ENCODE results near the gene WDR70. TPM values are rescaled to one million over a fixed set of nuclear protein-coding genes. Genes with fewer than 3 reads are reported as not detected.

Gene WDR70
- total RNA-seq, 2 experiments from 2014 or later, result 24.5 to 34.6 TPM

DNA sequence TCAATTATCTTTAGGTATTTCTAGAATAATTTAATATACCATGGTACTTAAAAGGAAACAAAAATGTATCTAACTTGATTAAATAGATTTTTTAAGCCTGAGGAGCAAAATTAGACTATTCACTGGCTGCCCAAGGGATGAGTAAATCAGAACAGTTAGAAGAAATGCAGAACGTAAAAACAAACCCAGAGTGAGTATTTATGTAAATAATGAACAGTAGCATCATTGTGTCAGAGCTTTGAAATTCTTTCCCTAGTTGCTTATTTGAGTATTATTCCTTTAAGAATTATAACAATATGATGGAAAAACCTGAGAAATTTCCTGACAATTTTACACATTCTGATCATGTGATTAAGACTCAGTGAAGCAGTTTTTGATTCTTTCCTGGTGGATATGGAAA is 259.8 kb downstream of the WDR70 start:
- Mint-ChIP-seq H3K27me3 (no peaks in the 10 kb centered on the region), H3K9me3 (peaks cover 9% of the 10 kb centered on the region), H3K36me3 (ENCODE audit: low read depth) (peaks cover 68% of the 10 kb centered on the region), H3K4me1 (ENCODE audit: low read depth) (no peaks in the 10 kb centered on the region), H3K27ac (no peak overlapping the region), H3K4me3 (no peak overlapping the region)
- Histone ChIP-seq H3K27ac (ENCODE audit: low read depth in 1 of 2, low read length in 2 of 2) (no peak overlapping the region), H3K4me3 (ENCODE audit: low read length) (no peak overlapping the region), H3K27me3 (ENCODE audit: control insufficient read depth in 1 of 2, insufficient read depth in 2 of 2, low read length in 2 of 2) (no peaks in the 10 kb centered on the region), H3K9me3 (ENCODE audit: control insufficient read depth in 1 of 2, insufficient read depth in 1 of 2, low read length in 2 of 2) (no peaks in the 10 kb centered on the region), H3K36me3 (ENCODE audit: insufficient read depth, low read length) (no peaks in the 10 kb centered on the region), H3K4me1 (ENCODE audit: insufficient read depth, low read length) (no peaks in the 10 kb centered on the region)
- DNase-seq (no peak), ATAC-seq (ENCODE audit: poor library complexity) (no peak)
- CTCF ChIA-PET, result no interaction called here
- TF ChIP-seq, protein P1, sequence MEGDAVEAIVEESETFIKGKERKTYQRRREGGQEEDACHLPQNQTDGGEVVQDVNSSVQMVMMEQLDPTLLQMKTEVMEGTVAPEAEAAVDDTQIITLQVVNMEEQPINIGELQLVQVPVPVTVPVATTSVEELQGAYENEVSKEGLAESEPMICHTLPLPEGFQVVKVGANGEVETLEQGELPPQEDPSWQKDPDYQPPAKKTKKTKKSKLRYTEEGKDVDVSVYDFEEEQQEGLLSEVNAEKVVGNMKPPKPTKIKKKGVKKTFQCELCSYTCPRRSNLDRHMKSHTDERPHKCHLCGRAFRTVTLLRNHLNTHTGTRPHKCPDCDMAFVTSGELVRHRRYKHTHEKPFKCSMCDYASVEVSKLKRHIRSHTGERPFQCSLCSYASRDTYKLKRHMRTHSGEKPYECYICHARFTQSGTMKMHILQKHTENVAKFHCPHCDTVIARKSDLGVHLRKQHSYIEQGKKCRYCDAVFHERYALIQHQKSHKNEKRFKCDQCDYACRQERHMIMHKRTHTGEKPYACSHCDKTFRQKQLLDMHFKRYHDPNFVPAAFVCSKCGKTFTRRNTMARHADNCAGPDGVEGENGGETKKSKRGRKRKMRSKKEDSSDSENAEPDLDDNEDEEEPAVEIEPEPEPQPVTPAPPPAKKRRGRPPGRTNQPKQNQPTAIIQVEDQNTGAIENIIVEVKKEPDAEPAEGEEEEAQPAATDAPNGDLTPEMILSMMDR (IDR thresholded peaks at IDR 0.05), result no peak
- POLR2A ChIA-PET, result no interaction called here
- intact Hi-C loops (cut with DNase I, micrococcal nuclease), result no loop called here

DNA sequence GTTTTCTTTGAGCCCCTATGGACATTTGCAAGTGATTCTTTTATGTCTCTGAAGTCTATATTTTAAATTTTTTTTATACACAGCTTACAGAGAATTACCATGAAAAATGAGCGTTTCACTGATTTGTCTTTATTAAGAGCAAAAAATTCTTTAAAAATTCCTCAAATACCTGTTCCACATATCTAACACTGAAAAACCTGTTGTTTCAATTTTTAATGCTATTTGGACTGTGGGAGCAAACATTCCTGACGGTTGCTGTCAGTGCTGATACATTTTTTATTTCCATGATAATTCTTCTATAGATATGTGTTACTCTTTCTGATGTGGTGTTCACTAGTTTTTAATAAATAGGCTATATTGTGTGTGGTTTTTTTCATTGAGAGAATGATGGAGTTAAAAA is 261.0 kb downstream of the WDR70 start:
- intact Hi-C loops (cut with DNase I, micrococcal nuclease), result no loop called here
- Mint-ChIP-seq H3K36me3 (ENCODE audit: low read depth) (peaks cover 70% of the 10 kb centered on the region), H3K27me3 (no peaks in the 10 kb centered on the region), H3K4me3 (no peak overlapping the region), H3K9me3 (peaks cover 13% of the 10 kb centered on the region), H3K4me1 (ENCODE audit: low read depth) (no peaks in the 10 kb centered on the region), H3K27ac (no peak overlapping the region)
- H3K36me3 ChIP-seq (ENCODE audit: insufficient read depth, low read length), result no peaks in the 10 kb centered on the region
- DNase-seq (no peak), ATAC-seq (ENCODE audit: poor library complexity) (no peak)
- no peak overlapping the region for H3K27ac ChIP-seq (ENCODE audit: low read depth in 1 of 2, low read length in 2 of 2)
- H3K4me1 ChIP-seq (ENCODE audit: insufficient read depth, low read length), result no peaks in the 10 kb centered on the region
- no peak overlapping the region for H3K4me3 ChIP-seq (ENCODE audit: low read length)
- TF ChIP-seq, protein P1 (IDR thresholded peaks at IDR 0.05), result no peak
- no peaks in the 10 kb centered on the region for H3K9me3 ChIP-seq (ENCODE audit: control insufficient read depth in 1 of 2, insufficient read depth in 1 of 2, low read length in 2 of 2)
- no peaks in the 10 kb centered on the region for H3K27me3 ChIP-seq (ENCODE audit: control insufficient read depth in 1 of 2, insufficient read depth in 2 of 2, low read length in 2 of 2)
- ChIA-PET CTCF (no interaction called here), POLR2A (no interaction called here)

DNA sequence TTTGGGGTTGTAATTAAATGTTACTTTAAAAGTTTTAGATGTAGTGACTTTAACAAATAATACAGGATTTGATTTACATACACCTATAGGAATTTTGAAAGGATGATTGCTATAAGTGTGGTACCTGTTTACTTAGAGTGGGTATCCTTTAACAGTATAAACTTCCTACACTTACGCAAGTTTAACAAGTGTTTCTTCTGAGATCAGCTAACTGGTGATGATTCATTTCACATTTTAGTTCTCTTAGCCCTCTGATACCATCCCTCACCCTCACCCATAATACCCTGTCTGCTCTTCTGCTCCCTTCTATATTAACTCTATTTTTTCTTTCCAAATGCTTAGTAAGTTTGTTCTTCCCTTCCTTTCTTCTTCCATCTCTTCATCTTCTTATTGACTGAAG is 262.8 kb downstream of the WDR70 start:
- no peak overlapping the region for H3K27ac Mint-ChIP-seq
- H3K4me1 Mint-ChIP-seq (ENCODE audit: low read depth), result no peaks in the 10 kb centered on the region
- intact Hi-C loops (cut with DNase I, micrococcal nuclease), result no loop called here
- no peak overlapping the region for H3K27ac ChIP-seq (ENCODE audit: low read depth in 1 of 2, low read length in 2 of 2)
- H3K9me3 Mint-ChIP-seq, result peaks cover 14% of the 10 kb centered on the region
- H3K36me3 Mint-ChIP-seq (ENCODE audit: low read depth), result peaks cover 72% of the 10 kb centered on the region
- DNase-seq (no peak), ATAC-seq (ENCODE audit: poor library complexity) (no peak)
- H3K4me1 ChIP-seq (ENCODE audit: insufficient read depth, low read length), result no peaks in the 10 kb centered on the region
- H3K9me3 ChIP-seq (ENCODE audit: control insufficient read depth in 1 of 2, insufficient read depth in 1 of 2, low read length in 2 of 2), result peaks cover 0 to 4% of the 10 kb centered on the region in 2 experiments
- H3K4me3 ChIP-seq (ENCODE audit: low read length), result no peak overlapping the region
- POLR2A ChIA-PET, result no interaction called here
- H3K27me3 ChIP-seq (ENCODE audit: control insufficient read depth in 1 of 2, insufficient read depth in 2 of 2, low read length in 2 of 2), result no peaks in the 10 kb centered on the region
- no peaks in the 10 kb centered on the region for H3K36me3 ChIP-seq (ENCODE audit: insufficient read depth, low read length)
- H3K4me3 Mint-ChIP-seq, result no peak overlapping the region
- H3K27me3 Mint-ChIP-seq, result no peaks in the 10 kb centered on the region
- CTCF ChIA-PET, result no interaction called here
- TF ChIP-seq, protein P1 (IDR thresholded peaks at IDR 0.05), result no peak
